ENCODE data around the gene P4HTM. TPM values are rescaled to one million over a fixed set of nuclear protein-coding genes. Genes with fewer than 3 reads are reported as not detected.

The P4HTM gene
- polyA plus RNA-seq, 3 donors, result 14.9 to 40.0 (median 18.1) TPM

DNA sequence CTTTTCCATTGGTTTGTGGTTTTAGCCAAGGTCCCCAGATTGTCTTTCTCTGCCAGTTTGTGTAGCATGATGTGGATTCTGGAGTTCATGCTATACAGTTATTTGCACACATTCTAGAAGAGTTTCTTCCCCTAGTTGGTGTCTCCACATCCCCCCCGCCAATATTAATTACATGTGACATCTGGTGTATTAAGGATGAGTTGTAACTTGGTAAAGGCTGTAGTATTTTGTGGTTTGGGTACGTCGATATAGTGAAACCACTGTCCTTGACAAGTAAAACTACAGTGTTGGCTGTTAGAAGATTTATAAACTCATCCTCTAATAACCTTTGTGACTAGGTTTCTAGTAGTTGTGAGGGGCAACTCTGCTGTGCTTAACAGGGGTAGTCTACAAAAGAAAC is 23.7 kb upstream of the P4HTM start:
- TF ChIP-seq CTCF (IDR thresholded peaks at IDR 0.05), result no peak
- no peaks in the 10 kb centered on the region for H3K9me3 ChIP-seq (replicated peaks in 1 of 2; ENCODE audit: control insufficient read depth in 1 of 2, insufficient read depth in 1 of 2, low read length in 2 of 2)
- DNase-seq, result no peak
- no peak overlapping the region for H3K4me2 ChIP-seq (replicated peaks; ENCODE audit: extremely low read depth, low read length, poor library complexity, severe bottlenecking)
- peaks cover 76 to 94% of the 10 kb centered on the region in 2 donors for H3K36me3 Mint-ChIP-seq
- H3K79me2 ChIP-seq (ENCODE audit: insufficient read depth, low read length), result no peaks in the 10 kb centered on the region
- intact Hi-C loops (cut with micrococcal nuclease), result no loop called here
- no peaks in the 10 kb centered on the region for H3K27me3 ChIP-seq (ENCODE audit: control insufficient read depth in 2 of 2, insufficient read depth in 2 of 2, low read length in 2 of 2)
- WGBS (ENCODE audit: insufficient coverage), result no CpG with 5 or more reads among the region's 3 CpGs
- no peak overlapping the region for H3K27ac ChIP-seq (ENCODE audit: low read depth in 1 of 2, low read length in 2 of 2)
- no peak overlapping the region for H3K4me3 Mint-ChIP-seq
- H4K20me1 ChIP-seq (ENCODE audit: insufficient read depth, low read length), result no peaks in the 10 kb centered on the region
- H3K4me1 Mint-ChIP-seq, result no peaks in the 10 kb centered on the region
- H3K27me3 Mint-ChIP-seq (ENCODE audit: low read depth in 3 of 3), result no peaks in the 10 kb centered on the region
- no peak overlapping the region for H2AFZ ChIP-seq (ENCODE audit: insufficient read depth, low read depth, low read length, poor library complexity, severe bottlenecking)
- peaks cover 71 to 94% of the 10 kb centered on the region in 2 donors for H3K36me3 ChIP-seq (replicated peaks in 1 of 2; ENCODE audit: control insufficient read depth in 1 of 2, insufficient read depth in 2 of 2, low read length in 2 of 2)
- H3K9ac ChIP-seq (ENCODE audit: insufficient read depth, low read length, poor library complexity, severe bottlenecking), result no peak overlapping the region
- no peak overlapping the region for H3K27ac Mint-ChIP-seq
- no peaks in the 10 kb centered on the region for H3K4me1 ChIP-seq (ENCODE audit: control insufficient read depth in 1 of 2, insufficient read depth in 2 of 2, low read length in 2 of 2)
- H3K4me3 ChIP-seq (replicated peaks in 1 of 3; ENCODE audit: low read depth in 2 of 3, low read length in 3 of 3), result no peak overlapping the region
- no peaks in the 10 kb centered on the region for H3K9me3 Mint-ChIP-seq

GRCh38 chr3:48966876-48967361 is 23.1 kb upstream of the P4HTM start:
- no peaks in the 10 kb centered on the region for H3K4me1 ChIP-seq (ENCODE audit: control insufficient read depth in 1 of 2, insufficient read depth in 2 of 2, low read length in 2 of 2)
- H3K9ac ChIP-seq (ENCODE audit: insufficient read depth, low read length, poor library complexity, severe bottlenecking), result no peak overlapping the region
- H3K27ac ChIP-seq (ENCODE audit: low read depth in 1 of 2, low read length in 2 of 2), result no peak overlapping the region
- H3K27me3 ChIP-seq (ENCODE audit: control insufficient read depth in 2 of 2, insufficient read depth in 2 of 2, low read length in 2 of 2), result no peaks in the 10 kb centered on the region
- H2AFZ ChIP-seq (ENCODE audit: insufficient read depth, low read depth, low read length, poor library complexity, severe bottlenecking), result no peak overlapping the region
- H3K4me3 Mint-ChIP-seq, result no peak overlapping the region
- peak overlapping the region in 2 of 7 donors; percentile 25 to 74 for H3K27ac Mint-ChIP-seq
- TF ChIP-seq CTCF (IDR thresholded peaks at IDR 0.05), result no peak
- H3K36me3 Mint-ChIP-seq, result peaks cover 76 to 94% of the 10 kb centered on the region in 2 donors
- H3K36me3 ChIP-seq (replicated peaks in 1 of 2; ENCODE audit: control insufficient read depth in 1 of 2, insufficient read depth in 2 of 2, low read length in 2 of 2), result peaks cover 72 to 94% of the 10 kb centered on the region in 2 donors
- intact Hi-C loops (cut with micrococcal nuclease), result no loop called here
- no peaks in the 10 kb centered on the region for H4K20me1 ChIP-seq (ENCODE audit: insufficient read depth, low read length)
- H3K4me1 Mint-ChIP-seq, result no peaks in the 10 kb centered on the region
- H3K27me3 Mint-ChIP-seq (ENCODE audit: low read depth in 3 of 3), result no peaks in the 10 kb centered on the region
- H3K79me2 ChIP-seq (ENCODE audit: insufficient read depth, low read length), result no peaks in the 10 kb centered on the region
- WGBS (ENCODE audit: insufficient coverage), result 83% methylated on average over 1 of the region's 7 CpGs
- no peaks in the 10 kb centered on the region for H3K9me3 ChIP-seq (replicated peaks in 1 of 2; ENCODE audit: control insufficient read depth in 1 of 2, insufficient read depth in 1 of 2, low read length in 2 of 2)
- H3K4me3 ChIP-seq (replicated peaks in 1 of 3; ENCODE audit: low read depth in 2 of 3, low read length in 3 of 3), result no peak overlapping the region
- no peak for DNase-seq
- H3K4me2 ChIP-seq (replicated peaks; ENCODE audit: extremely low read depth, low read length, poor library complexity, severe bottlenecking), result no peak overlapping the region
- no peaks in the 10 kb centered on the region for H3K9me3 Mint-ChIP-seq
